ENCODE measurements around the gene TJP1. TPM values are rescaled to one million over a fixed set of nuclear protein-coding genes. Genes with fewer than 3 reads are reported as not detected.
"Not testable (repeated sequence)": the region's sequence is repeated elsewhere in the genome, so short reads cannot be mapped to it uniquely, and the experiment has no call there.

Gene TJP1
- total and polyA plus RNA-seq, 9 of the 15 experiments (the other 6 are each of a cell fraction or from before 2014, with no cell fraction given), result 9.1 to 39.3 (median 28.0) TPM

- H2AFZ ChIP-seq (ENCODE audit: low read depth, low read length), result no peak overlapping the region
- POLR2A ChIA-PET, result interaction anchor here (0.7 to 1.3 kb wide), 2 partner anchors 13 to 226 kb away, joined by 3 read pairs; no protein-coding TSS in a partner anchor
- FAIRE-seq (no peak), ATAC-seq (no peak), DNase-seq (ENCODE audit: extremely low read depth in 1 of 4, low spot score in 3 of 4) (no peak)
- BruUV-seq (replicated peaks), result no TSS peak
- H3K4me3 ChIP-seq, result no peak overlapping the region
- intact Hi-C loops (cut with micrococcal nuclease), result no loop called here
- no peaks in the 10 kb centered on the region for H3K36me3 ChIP-seq (ENCODE audit: control insufficient read depth, insufficient read depth, low read length)
- H3K79me2 ChIP-seq (ENCODE audit: control insufficient read depth, insufficient read depth, low read length), result peaks cover 26% of the 10 kb centered on the region
- CTCF ChIA-PET (ENCODE audit: low intra/inter-chr PET ratio), result no interaction called here
- H3K4me1 ChIP-seq (replicated peaks in 1 of 2; ENCODE audit: control insufficient read depth in 2 of 2, insufficient read depth in 2 of 2, low read length in 2 of 2), result no peaks in the 10 kb centered on the region
- no peak overlapping the region for H3K9ac ChIP-seq (ENCODE audit: insufficient read depth in 1 of 2, low read depth in 2 of 2, low read length in 2 of 2)
- no peak overlapping the region for H3K27ac ChIP-seq (ENCODE audit: extremely low read depth, low read depth, low read length)
- H3K27me3 ChIP-seq (ENCODE audit: control insufficient read depth in 2 of 2, insufficient read depth in 2 of 2, low read length in 2 of 2), result no peaks in the 10 kb centered on the region
- TF ChIP-seq L3MBTL2 (IDR thresholded peaks at IDR 0.05), result no peak
- TF ChIP-seq BRD9 (IDR thresholded peaks at IDR 0.05; ENCODE audit: low read depth, partially characterized antibody), result no peak
- TF ChIP-seq VEZF1 (CRISPR knock-in tag; IDR thresholded peaks at IDR 0.05), result no peak
- TF ChIP-seq MAFK (IDR thresholded peaks at IDR 0.05; ENCODE audit: low read length), result no peak
- TF ChIP-seq, protein P1, sequence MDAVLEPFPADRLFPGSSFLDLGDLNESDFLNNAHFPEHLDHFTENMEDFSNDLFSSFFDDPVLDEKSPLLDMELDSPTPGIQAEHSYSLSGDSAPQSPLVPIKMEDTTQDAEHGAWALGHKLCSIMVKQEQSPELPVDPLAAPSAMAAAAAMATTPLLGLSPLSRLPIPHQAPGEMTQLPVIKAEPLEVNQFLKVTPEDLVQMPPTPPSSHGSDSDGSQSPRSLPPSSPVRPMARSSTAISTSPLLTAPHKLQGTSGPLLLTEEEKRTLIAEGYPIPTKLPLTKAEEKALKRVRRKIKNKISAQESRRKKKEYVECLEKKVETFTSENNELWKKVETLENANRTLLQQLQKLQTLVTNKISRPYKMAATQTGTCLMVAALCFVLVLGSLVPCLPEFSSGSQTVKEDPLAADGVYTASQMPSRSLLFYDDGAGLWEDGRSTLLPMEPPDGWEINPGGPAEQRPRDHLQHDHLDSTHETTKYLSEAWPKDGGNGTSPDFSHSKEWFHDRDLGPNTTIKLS (IDR thresholded peaks at IDR 0.05; ENCODE audit: borderline replicate concordance, low read depth), result no peak
- no peak for TF ChIP-seq ZNF24 (IDR thresholded peaks at IDR 0.05)
- no peak for TF ChIP-seq ZC3H8 (IDR thresholded peaks at IDR 0.05)
- no peak for TF ChIP-seq RB1 (IDR thresholded peaks at IDR 0.05; ENCODE audit: low read depth)
- TF ChIP-seq ELK3 (CRISPR knock-in tag; IDR thresholded peaks at IDR 0.05), result no peak
- no peak for TF ChIP-seq ARID3B (CRISPR knock-in tag; IDR thresholded peaks at IDR 0.05; ENCODE audit: borderline replicate concordance)
- no peak for TF ChIP-seq MTF1 (CRISPR knock-in tag; IDR thresholded peaks at IDR 0.05; ENCODE audit: borderline replicate concordance)
- H3K4me2 ChIP-seq (ENCODE audit: insufficient read depth, low read length), result no peak overlapping the region
- H4K20me1 ChIP-seq (replicated peaks; ENCODE audit: control insufficient read depth, insufficient read depth, low read length), result no peaks in the 10 kb centered on the region
- 82% methylated on average over 7 of the region's 7 CpGs for WGBS (ENCODE audit: insufficient coverage, low coverage, missing lambda C conversion rate)
- H3K9me3 ChIP-seq (replicated peaks; ENCODE audit: control insufficient read depth, insufficient read depth, low read depth, low read length), result no peaks in the 10 kb centered on the region
- no peaks in the 10 kb centered on the region for H3K9me1 ChIP-seq (ENCODE audit: control insufficient read depth, insufficient read depth, low read length)
- in situ Hi-C loops (cut with MboI), result no loop called here
These were observed 37.9 kb downstream of the TJP1 start for GRCh38 chr15:29784413-29784812.

DNA sequence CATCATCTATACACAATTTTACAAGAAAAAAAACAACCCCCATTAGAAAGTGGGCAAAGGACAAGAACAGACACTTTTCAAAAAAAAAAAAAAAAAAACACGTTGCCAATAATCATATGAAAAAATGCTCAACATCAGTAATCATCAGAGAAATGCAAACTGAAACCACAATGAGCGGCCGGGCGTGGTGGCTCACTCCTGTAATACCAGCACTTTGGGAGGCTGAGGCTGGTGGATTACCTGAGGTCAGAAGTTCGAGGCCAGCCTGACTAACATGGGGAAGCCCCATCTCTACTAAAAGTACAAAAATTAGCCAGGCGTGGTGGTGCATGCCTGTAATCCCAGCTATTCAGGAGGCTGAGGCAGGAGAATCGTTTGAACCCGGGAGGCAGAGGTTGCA, 39.5 kb downstream of the TJP1 start:
- H2AFZ ChIP-seq (ENCODE audit: low read depth, low read length); H3K4me3 ChIP-seq; intact Hi-C loops (cut with micrococcal nuclease); H3K9me1 ChIP-seq (ENCODE audit: control insufficient read depth, insufficient read depth, low read length); H4K20me1 ChIP-seq (replicated peaks; ENCODE audit: control insufficient read depth, insufficient read depth, low read length); H3K27ac ChIP-seq (ENCODE audit: extremely low read depth, low read depth, low read length); H3K4me1 ChIP-seq (replicated peaks in 1 of 2; ENCODE audit: control insufficient read depth in 2 of 2, insufficient read depth in 2 of 2, low read length in 2 of 2); BruUV-seq (replicated peaks); POLR2A ChIA-PET; H3K9me3 ChIP-seq (replicated peaks; ENCODE audit: control insufficient read depth, insufficient read depth, low read depth, low read length); in situ Hi-C loops (cut with MboI); ATAC-seq; H3K36me3 ChIP-seq (ENCODE audit: control insufficient read depth, insufficient read depth, low read length); DNase-seq (ENCODE audit: extremely low read depth in 1 of 4, low spot score in 3 of 4); FAIRE-seq; H3K27me3 ChIP-seq (ENCODE audit: control insufficient read depth in 2 of 2, insufficient read depth in 2 of 2, low read length in 2 of 2); H3K4me2 ChIP-seq (ENCODE audit: insufficient read depth, low read length); H3K9ac ChIP-seq (ENCODE audit: insufficient read depth in 1 of 2, low read depth in 2 of 2, low read length in 2 of 2); CTCF ChIA-PET (ENCODE audit: low intra/inter-chr PET ratio): not testable (repeated sequence)
- 61% methylated on average over 8 of the region's 8 CpGs for WGBS (ENCODE audit: insufficient coverage, low coverage, missing lambda C conversion rate)
- H3K79me2 ChIP-seq (ENCODE audit: control insufficient read depth, insufficient read depth, low read length), result peaks cover 40% of the 10 kb centered on the region
